ENCODE measurements around the gene PTPRG.

Gene PTPRG

GRCh38 chr3:61537366-61537765 is 24.0 kb upstream of the PTPRG start:
- Histone ChIP-seq H3K79me2 (ENCODE audit: insufficient read depth, low read depth) (no peaks in the 10 kb centered on the region), H3K4me2 (no peak overlapping the region), H3K27me3 (ENCODE audit: insufficient read depth, low read depth) (no peaks in the 10 kb centered on the region), H3K4me3 (IDR thresholded peaks at IDR 0.05; ENCODE audit: insufficient read depth, low read depth, low read length) (no peak overlapping the region), H4K20me1 (ENCODE audit: insufficient read depth) (no peaks in the 10 kb centered on the region), H3K36me3 (ENCODE audit: insufficient read depth) (no peaks in the 10 kb centered on the region), H3K9ac (no peak overlapping the region), H3K4me1 (ENCODE audit: low read depth, poor library complexity, severe bottlenecking) (no peaks in the 10 kb centered on the region), H2AFZ (ENCODE audit: low read depth) (no peak overlapping the region), H3K27ac (no peak overlapping the region)
- no peak for TF ChIP-seq CTCF (conservative IDR thresholded peaks at IDR 0.05; ENCODE audit: low read depth, low read length)

GRCh38 chr3:61538486-61538885 is 22.9 kb upstream of the PTPRG start:
- H2AFZ ChIP-seq (ENCODE audit: low read depth) = no peak overlapping the region
- no peaks in the 10 kb centered on the region for H3K4me1 ChIP-seq (ENCODE audit: low read depth, poor library complexity, severe bottlenecking)
- no peaks in the 10 kb centered on the region for H3K79me2 ChIP-seq (ENCODE audit: insufficient read depth, low read depth)
- no peak overlapping the region for H3K4me3 ChIP-seq (IDR thresholded peaks at IDR 0.05; ENCODE audit: insufficient read depth, low read depth, low read length)
- no peak for TF ChIP-seq CTCF (conservative IDR thresholded peaks at IDR 0.05; ENCODE audit: low read depth, low read length)
- H3K27me3 ChIP-seq (ENCODE audit: insufficient read depth, low read depth) = no peaks in the 10 kb centered on the region
- no peak overlapping the region for H3K9ac ChIP-seq
- H3K36me3 ChIP-seq (ENCODE audit: insufficient read depth) = no peaks in the 10 kb centered on the region
- no peak overlapping the region for H3K4me2 ChIP-seq
- H4K20me1 ChIP-seq (ENCODE audit: insufficient read depth) = no peaks in the 10 kb centered on the region
- no peak overlapping the region for H3K27ac ChIP-seq

GRCh38 chr3:61541694-61542093 is 19.7 kb upstream of the PTPRG start:
- no peaks in the 10 kb centered on the region for H3K79me2 ChIP-seq (ENCODE audit: insufficient read depth, low read depth)

GRCh38 chr3:61545716-61546115 is 15.7 kb upstream of the PTPRG start:
- Histone ChIP-seq H3K36me3 (ENCODE audit: insufficient read depth) (no peaks in the 10 kb centered on the region), H4K20me1 (ENCODE audit: insufficient read depth) (no peaks in the 10 kb centered on the region), H3K79me2 (ENCODE audit: insufficient read depth, low read depth) (no peaks in the 10 kb centered on the region), H3K4me2 (no peak overlapping the region), H3K4me1 (ENCODE audit: low read depth, poor library complexity, severe bottlenecking) (no peaks in the 10 kb centered on the region), H2AFZ (ENCODE audit: low read depth) (no peak overlapping the region), H3K4me3 (IDR thresholded peaks at IDR 0.05; ENCODE audit: insufficient read depth, low read depth, low read length) (no peak overlapping the region), H3K27ac (no peak overlapping the region), H3K9ac (no peak overlapping the region), H3K27me3 (ENCODE audit: insufficient read depth, low read depth) (no peaks in the 10 kb centered on the region)
- TF ChIP-seq CTCF (conservative IDR thresholded peaks at IDR 0.05; ENCODE audit: low read depth, low read length) = no peak

More at GRCh38 chr3:61541694-61542093, 19.7 kb upstream of the PTPRG start:
- Histone ChIP-seq H4K20me1 (ENCODE audit: insufficient read depth) (no peaks in the 10 kb centered on the region), H3K27ac (no peak overlapping the region), H3K36me3 (ENCODE audit: insufficient read depth) (no peaks in the 10 kb centered on the region), H2AFZ (ENCODE audit: low read depth) (no peak overlapping the region), H3K4me1 (ENCODE audit: low read depth, poor library complexity, severe bottlenecking) (no peaks in the 10 kb centered on the region), H3K27me3 (ENCODE audit: insufficient read depth, low read depth) (no peaks in the 10 kb centered on the region), H3K4me3 (IDR thresholded peaks at IDR 0.05; ENCODE audit: insufficient read depth, low read depth, low read length) (no peak overlapping the region), H3K4me2 (no peak overlapping the region), H3K9ac (no peak overlapping the region)
- TF ChIP-seq CTCF (conservative IDR thresholded peaks at IDR 0.05; ENCODE audit: low read depth, low read length) = no peak
